ENCODE data around the gene DPM1.

Gene DPM1

GRCh38 chr20:50929299-50930138 lies 28.8 kb downstream of the DPM1 start:
- DNase-seq: peak; percentile 64 to 92 (median 88)

- DNase-seq: no peak
These were observed 29.9 kb downstream of the DPM1 start for GRCh38 chr20:50928469-50928868.

- no peak for DNase-seq
These were observed 31.8 kb downstream of the DPM1 start for GRCh38 chr20:50926530-50926929.

- DNase-seq: no peak
These were observed 33.9 kb downstream of the DPM1 start for GRCh38 chr20:50924261-50924920.

- no peak for DNase-seq
These were observed 36.4 kb downstream of the DPM1 start for GRCh38 chr20:50921803-50922501.

GRCh38 chr20:50920997-50921396 lies 37.3 kb downstream of the DPM1 start:
- peak in 1 of 6 experiments; percentile 13 for DNase-seq

- DNase-seq: no peak
These were observed 38.8 kb downstream of the DPM1 start for GRCh38 chr20:50919567-50919966.

- no peak for DNase-seq
These were observed 39.9 kb downstream of the DPM1 start for GRCh38 chr20:50918403-50918802.

- no peak for DNase-seq
These were observed 41.4 kb downstream of the DPM1 start for GRCh38 chr20:50916934-50917333.

GRCh38 chr20:50916257-50916656 lies 42.1 kb downstream of the DPM1 start:
- DNase-seq: no peak

- DNase-seq: no peak
These were observed 42.9 kb downstream of the DPM1 start for GRCh38 chr20:50915424-50915823.

- no peak for DNase-seq
These were observed 44.5 kb downstream of the DPM1 start for GRCh38 chr20:50913690-50914375.

GRCh38 chr20:50911716-50912115 lies 46.6 kb downstream of the DPM1 start:
- DNase-seq: no peak

- no peak for DNase-seq
These were observed 47.3 kb downstream of the DPM1 start for GRCh38 chr20:50911030-50911429.

GRCh38 chr20:50909413-50909812 lies 48.9 kb downstream of the DPM1 start:
- DNase-seq: no peak

- no peak for DNase-seq
These were observed 54.2 kb downstream of the DPM1 start for GRCh38 chr20:50904067-50904570.

- DNase-seq: no peak
These were observed 54.8 kb downstream of the DPM1 start for GRCh38 chr20:50903353-50904051.

GRCh38 chr20:50901301-50901700 lies 57.0 kb downstream of the DPM1 start:
- DNase-seq: no peak

- no peak for DNase-seq
These were observed 58.1 kb downstream of the DPM1 start for GRCh38 chr20:50900261-50900660.

- DNase-seq: no peak
These were observed 59.9 kb downstream of the DPM1 start for GRCh38 chr20:50898475-50898874.

GRCh38 chr20:50895111-50895830 lies 63.1 kb downstream of the DPM1 start:
- no peak for DNase-seq

- DNase-seq: no peak
These were observed 64.7 kb downstream of the DPM1 start for GRCh38 chr20:50893620-50894019.
